ENCODE results near the gene TTC27. TPM values are rescaled to one million over a fixed set of nuclear protein-coding genes. Genes with fewer than 3 reads are reported as not detected.

Gene TTC27
- 22.9 TPM for total RNA-seq
- 10.6 TPM for polyA plus RNA-seq

GRCh38 chr2:32627814-32628579, at the start of gene TTC27:
TSS of gene TTC27 (plus strand) at chr2:32628050. CDS start at chr2:32628293, 243 bp downstream.
- under 1% methylated on average over 39 of the region's 39 CpGs for WGBS
- H3K4me1 ChIP-seq (ENCODE audit: insufficient read depth) = peaks cover 1% of the 10 kb centered on the region
- H3K4me3 ChIP-seq (ENCODE audit: low read depth, low read length) = peak within 1 kb of the TSS; percentile 82
- peak; percentile 90 for DNase-seq (ENCODE audit: extremely low spot score)
- H3K36me3 ChIP-seq (ENCODE audit: insufficient read depth) = no peaks in the 10 kb centered on the region
- no peak within 1 kb of the TSS for H3K27ac ChIP-seq (ENCODE audit: low read depth)

GRCh38 chr2:32591669-32592463, 36.0 kb upstream of the TTC27 start:
- Histone ChIP-seq H3K36me3 (ENCODE audit: insufficient read depth) (no peaks in the 10 kb centered on the region), H3K4me1 (ENCODE audit: insufficient read depth) (no peaks in the 10 kb centered on the region), H3K4me3 (ENCODE audit: low read depth, low read length) (no peak overlapping the region), H3K27ac (ENCODE audit: low read depth) (no peak overlapping the region)
- WGBS = 69% methylated on average over 3 of the region's 3 CpGs
- no peak for DNase-seq (ENCODE audit: extremely low spot score)

DNA sequence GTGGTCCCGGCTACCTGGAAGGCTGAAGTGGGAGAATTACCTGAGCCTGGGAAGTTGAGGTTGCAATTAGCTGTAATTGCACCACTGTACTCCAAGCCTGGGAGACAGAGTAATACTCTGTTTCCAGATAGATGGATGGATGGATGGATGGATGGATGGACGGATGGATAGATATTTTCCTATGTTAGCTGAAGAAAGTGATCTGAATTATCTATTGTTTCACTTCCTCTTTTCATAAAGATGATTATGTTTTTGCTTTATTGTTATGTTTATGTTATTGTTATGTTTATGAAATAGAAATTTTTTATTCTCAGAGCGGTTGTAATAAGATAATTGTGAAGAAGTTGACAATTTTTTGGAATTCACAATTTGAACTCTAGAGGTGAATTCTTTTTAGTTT, 33.3 kb upstream of the TTC27 start:
- Histone ChIP-seq H3K27ac (ENCODE audit: low read depth) (no peak overlapping the region), H3K4me3 (ENCODE audit: low read depth, low read length) (no peak overlapping the region), H3K36me3 (ENCODE audit: insufficient read depth) (no peaks in the 10 kb centered on the region), H3K4me1 (ENCODE audit: insufficient read depth) (no peaks in the 10 kb centered on the region)
- no peak for DNase-seq (ENCODE audit: extremely low spot score)
- 94% methylated on average over 3 of the region's 3 CpGs for WGBS

- no peak overlapping the region for H3K4me3 ChIP-seq (ENCODE audit: low read depth, low read length)
- H3K36me3 ChIP-seq (ENCODE audit: insufficient read depth) = peaks cover 6% of the 10 kb centered on the region
- no peaks in the 10 kb centered on the region for H3K4me1 ChIP-seq (ENCODE audit: insufficient read depth)
- DNase-seq (ENCODE audit: extremely low spot score) = no peak
- WGBS = 98% methylated on average over 2 of the region's 2 CpGs
- H3K27ac ChIP-seq (ENCODE audit: low read depth) = no peak overlapping the region
Measured at GRCh38 chr2:32611366-32611765, 16.5 kb upstream of the TTC27 start.

- H3K4me1 ChIP-seq (ENCODE audit: insufficient read depth) = no peaks in the 10 kb centered on the region
- 83% methylated on average over 1 of the region's 1 CpG for WGBS
- no peak for DNase-seq (ENCODE audit: extremely low spot score)
- H3K27ac ChIP-seq (ENCODE audit: low read depth) = no peak overlapping the region
- H3K4me3 ChIP-seq (ENCODE audit: low read depth, low read length) = no peak overlapping the region
- peaks cover 6% of the 10 kb centered on the region for H3K36me3 ChIP-seq (ENCODE audit: insufficient read depth)
Measured at GRCh38 chr2:32611771-32612170, 16.1 kb upstream of the TTC27 start.

GRCh38 chr2:32614084-32614483, 13.8 kb upstream of the TTC27 start:
- peaks cover 6% of the 10 kb centered on the region for H3K36me3 ChIP-seq (ENCODE audit: insufficient read depth)
- no peak overlapping the region for H3K4me3 ChIP-seq (ENCODE audit: low read depth, low read length)
- H3K27ac ChIP-seq (ENCODE audit: low read depth) = no peak overlapping the region
- no peak for DNase-seq (ENCODE audit: extremely low spot score)
- 90% methylated on average over 1 of the region's 1 CpG for WGBS
- H3K4me1 ChIP-seq (ENCODE audit: insufficient read depth) = no peaks in the 10 kb centered on the region

GRCh38 chr2:32617599-32618189, 10.2 kb upstream of the TTC27 start:
- Histone ChIP-seq H3K4me1 (ENCODE audit: insufficient read depth) (no peaks in the 10 kb centered on the region), H3K4me3 (ENCODE audit: low read depth, low read length) (no peak overlapping the region), H3K27ac (ENCODE audit: low read depth) (no peak overlapping the region), H3K36me3 (ENCODE audit: insufficient read depth) (peaks cover 4% of the 10 kb centered on the region)
- 88% methylated on average over 5 of the region's 5 CpGs for WGBS
- no peak for DNase-seq (ENCODE audit: extremely low spot score)

DNA sequence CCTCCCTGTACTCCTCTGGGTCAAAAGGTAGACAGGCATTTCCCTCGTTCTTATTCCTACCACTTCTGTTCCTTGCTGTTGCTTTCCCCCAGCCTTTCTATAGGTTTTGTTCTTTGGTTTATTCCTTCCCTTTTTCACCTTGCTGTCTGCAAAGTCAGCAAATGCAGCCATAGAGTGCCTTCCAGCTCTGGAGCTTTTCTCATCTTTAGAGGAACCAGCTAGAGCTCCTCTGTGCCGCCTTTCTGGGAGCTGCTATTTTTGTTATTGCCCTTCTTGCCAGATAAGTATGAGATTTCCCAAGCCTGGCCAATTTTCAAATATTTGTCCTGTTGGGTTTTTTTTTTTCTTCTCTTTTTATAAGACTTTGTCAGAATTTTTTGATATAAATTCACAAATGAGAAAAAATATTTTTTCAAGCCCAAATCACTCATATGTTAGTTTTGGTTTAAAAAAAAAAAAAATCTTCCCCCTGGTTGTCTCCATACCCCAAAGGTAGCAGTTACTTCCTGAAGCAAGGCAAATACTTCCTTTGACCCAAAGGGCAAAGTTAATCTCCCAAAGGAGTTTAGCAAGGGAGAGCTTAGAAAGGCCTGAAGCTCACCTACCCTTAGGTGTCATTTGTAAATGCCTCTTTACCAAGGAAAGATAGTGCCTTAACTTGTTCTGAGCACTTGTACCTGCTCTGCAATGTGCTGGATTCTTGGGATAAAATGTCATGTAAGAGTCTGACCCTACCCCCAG, 5.1 kb upstream of the TTC27 start:
- Histone ChIP-seq H3K36me3 (ENCODE audit: insufficient read depth) (peaks cover 1% of the 10 kb centered on the region), H3K4me3 (ENCODE audit: low read depth, low read length) (no peak overlapping the region), H3K4me1 (ENCODE audit: insufficient read depth) (no peaks in the 10 kb centered on the region), H3K27ac (ENCODE audit: low read depth) (no peak overlapping the region)
- WGBS = 38% methylated on average over 2 of the region's 2 CpGs
- no peak for DNase-seq (ENCODE audit: extremely low spot score)

- Histone ChIP-seq H3K36me3 (ENCODE audit: insufficient read depth) (peaks cover 1% of the 10 kb centered on the region), H3K27ac (ENCODE audit: low read depth) (no peak overlapping the region), H3K4me3 (ENCODE audit: low read depth, low read length) (no peak overlapping the region), H3K4me1 (ENCODE audit: insufficient read depth) (peaks cover 1% of the 10 kb centered on the region)
- no peak for DNase-seq (ENCODE audit: extremely low spot score)
- WGBS = 89% methylated on average over 6 of the region's 6 CpGs
Measured at GRCh38 chr2:32623311-32623706, 4.5 kb upstream of the TTC27 start.

- no peaks in the 10 kb centered on the region for H3K36me3 ChIP-seq (ENCODE audit: insufficient read depth)
- WGBS = 94% methylated on average over 3 of the region's 3 CpGs
- H3K4me3 ChIP-seq (ENCODE audit: low read depth, low read length) = no peak overlapping the region
Measured at GRCh38 chr2:32624812-32625211, 3.0 kb upstream of the TTC27 start.

GRCh38 chr2:32626639-32627221, 1.1 kb upstream of the TTC27 start:
- 56% methylated on average over 13 of the region's 13 CpGs for WGBS
- no peak overlapping the region for H3K27ac ChIP-seq (ENCODE audit: low read depth)

More at GRCh38 chr2:32624812-32625211, 3.0 kb upstream of the TTC27 start:
- H3K27ac ChIP-seq (ENCODE audit: low read depth) = no peak overlapping the region
- peaks cover 1% of the 10 kb centered on the region for H3K4me1 ChIP-seq (ENCODE audit: insufficient read depth)
- no peak for DNase-seq (ENCODE audit: extremely low spot score)

GRCh38 chr2:32627441-32627813, 423 bp upstream of the TTC27 start:
- Histone ChIP-seq H3K36me3 (ENCODE audit: insufficient read depth) (no peaks in the 10 kb centered on the region), H3K4me1 (ENCODE audit: insufficient read depth) (peaks cover 1% of the 10 kb centered on the region), H3K4me3 (ENCODE audit: low read depth, low read length) (peak overlapping the region; percentile 82), H3K27ac (ENCODE audit: low read depth) (no peak overlapping the region)
- under 1% methylated on average over 16 of the region's 16 CpGs for WGBS
- no peak for DNase-seq (ENCODE audit: extremely low spot score)

More at GRCh38 chr2:32626639-32627221, 1.1 kb upstream of the TTC27 start:
- no peak overlapping the region for H3K4me3 ChIP-seq (ENCODE audit: low read depth, low read length)
- no peaks in the 10 kb centered on the region for H3K36me3 ChIP-seq (ENCODE audit: insufficient read depth)
- peaks cover 1% of the 10 kb centered on the region for H3K4me1 ChIP-seq (ENCODE audit: insufficient read depth)
- DNase-seq (ENCODE audit: extremely low spot score) = no peak

DNA sequence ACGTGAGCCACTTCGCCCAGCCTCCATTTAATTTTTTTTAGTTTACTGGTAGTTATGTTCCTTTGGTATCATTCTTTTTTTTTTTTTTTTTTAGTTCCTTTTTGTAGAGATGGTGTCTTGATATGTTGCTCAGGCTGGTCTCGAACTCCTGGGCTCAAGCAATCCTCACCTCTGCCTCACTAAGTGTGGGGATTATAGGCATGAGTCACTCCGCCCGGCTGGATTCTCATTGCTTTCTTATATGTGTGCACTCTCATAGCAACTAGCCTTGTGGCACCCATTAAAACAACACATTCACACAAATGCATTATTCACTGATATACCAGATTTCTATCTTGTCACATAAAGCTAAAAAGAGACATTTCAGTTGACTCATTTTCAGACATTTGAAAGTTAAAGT, 4.2 kb downstream of the TTC27 start:
- no peak overlapping the region for H3K4me3 ChIP-seq (ENCODE audit: low read depth, low read length)
- no peak overlapping the region for H3K27ac ChIP-seq (ENCODE audit: low read depth)
- WGBS = 80% methylated on average over 5 of the region's 5 CpGs
- H3K4me1 ChIP-seq (ENCODE audit: insufficient read depth) = peaks cover 1% of the 10 kb centered on the region
- no peak for DNase-seq (ENCODE audit: extremely low spot score)
- no peaks in the 10 kb centered on the region for H3K36me3 ChIP-seq (ENCODE audit: insufficient read depth)
